Endodermal cell (in vitro differentiated cells): ENCODE data around the gene CTPS2. TPM values are rescaled to one million over a fixed set of nuclear protein-coding genes. Genes with fewer than 3 reads are reported as not detected.

Experiments
- DNase-seq: peaks from one replicate; pipeline ENCODE4 v3.0.0-alpha.2; 2017
- H3K27ac ChIP-seq: 2 replicates; pipeline ENCODE4 v1.5.1; 2013; ENCODE audit warnings: mild to moderate bottlenecking, low read depth, low read length, moderate library complexity
- H3K27me3 ChIP-seq: 2 replicates; pipeline ENCODE4 v1.6.1; 2013; ENCODE audit warnings: mild to moderate bottlenecking, low read length, moderate library complexity; ENCODE audit not compliant: insufficient read depth, control insufficient read depth, poor library complexity, severe bottlenecking
- H3K36me3 ChIP-seq: 2 replicates; pipeline ENCODE4 v1.7.0; 2013; ENCODE audit warnings: mild to moderate bottlenecking, low read length, moderate library complexity; ENCODE audit not compliant: control insufficient read depth, insufficient read depth
- H3K4me1 ChIP-seq: one replicate; pipeline ENCODE4 v1.7.0; 2013; ENCODE audit warnings: low read length; ENCODE audit not compliant: control insufficient read depth, insufficient read depth
- H3K4me3 ChIP-seq: 2 replicates; pipeline ENCODE4 v1.5.1; 2013; ENCODE audit warnings: mild to moderate bottlenecking, low read length, moderate library complexity
- H3K9ac ChIP-seq: 2 replicates; pipeline ENCODE4 v1.6.1; 2013; ENCODE audit warnings: mild to moderate bottlenecking, low read length, moderate library complexity; ENCODE audit not compliant: poor library complexity, severe bottlenecking; ENCODE audit errors: extremely low read depth
- H3K9me3 ChIP-seq: 2 replicates; pipeline ENCODE4 v1.6.1; 2013; ENCODE audit warnings: mild to moderate bottlenecking, low read length, moderate library complexity; ENCODE audit not compliant: control insufficient read depth
- H3K27ac Mint-ChIP-seq: 2 replicates; pipeline ENCODE4 v1.8.0; 2020; ENCODE audit warnings: mixed read lengths
- H3K27me3 Mint-ChIP-seq: 2 replicates; pipeline ENCODE4 v1.8.0; 2021; ENCODE audit warnings: mild to moderate bottlenecking, mixed read lengths; ENCODE audit not compliant: insufficient read depth
- H3K36me3 Mint-ChIP-seq: 2 replicates; pipeline ENCODE4 v1.8.0; 2020; ENCODE audit warnings: low read depth, mixed read lengths
- H3K4me1 Mint-ChIP-seq: 2 replicates; pipeline ENCODE4 v1.8.0; 2020; ENCODE audit warnings: mixed read lengths
- H3K4me3 Mint-ChIP-seq: 2 replicates; pipeline ENCODE4 v1.8.0; 2020; ENCODE audit warnings: mild to moderate bottlenecking, moderate library complexity, mixed read lengths
- H3K9me3 Mint-ChIP-seq: 2 replicates; pipeline ENCODE4 v1.8.0; 2020; ENCODE audit warnings: mild to moderate bottlenecking, mixed read lengths
- WGBS, 2 experiments: methylation state at CpG; one replicate each; pipeline versions ENCODE4 v1.1.5 to v1.1.7; 2013; ENCODE audit warnings: missing lambda C conversion rate in 2 of 2, mixed read lengths in 1 of 2; ENCODE audit not compliant: insufficient coverage in 1 of 2, insufficient read length in 1 of 2; 5-methylcytosine and 5-hydroxymethylcytosine counted together
- total RNA-seq, 2 donors: library from RNA; stranded (reverse); fragmentation: NEBNext Ultra II Directional in 1 of 2; extraction: Animal tissue kit (Norgen Biotek cat#: 25700) in 1 of 2; gene quantifications; 2 replicates in 1 of 2; 3 replicates in 1 of 2; pipeline ENCODE4 v1.2.1, GENCODE V29; 2021
- TF ChIP-seq, protein P1 (sequence below): fragments of 200-600 bp; sonication (generic); conservative IDR thresholded peaks from 2 replicates; pipeline ENCODE4 v1.5.0; 2021; ENCODE audit warnings: antibody characterized with exemption, mild to moderate bottlenecking

Gene CTPS2
- total RNA-seq, 2 donors from 2014 or later = 33.5 to 71.1 TPM

DNA sequence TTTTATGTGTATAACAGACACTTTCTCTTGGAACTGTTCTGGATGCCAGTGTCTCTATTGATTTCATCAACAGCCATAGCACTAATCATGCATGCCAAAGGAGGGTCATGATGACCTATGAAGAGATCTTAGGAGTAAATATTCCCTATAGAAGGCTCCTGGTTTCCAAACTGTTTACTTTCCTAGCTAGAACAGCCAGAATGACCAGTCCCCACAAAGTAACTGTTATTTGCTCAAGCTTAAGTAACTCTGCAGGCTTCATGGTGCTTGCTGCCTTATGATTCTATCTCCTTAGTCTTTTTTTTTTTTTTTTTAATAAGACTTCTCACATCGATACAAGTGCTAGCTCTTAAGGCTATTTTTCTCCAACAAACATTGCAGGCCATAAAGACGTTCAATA, 50.1 kb downstream of the CTPS2 start:
- no peak overlapping the region for H3K4me3 ChIP-seq
- peaks cover 73% of the 10 kb centered on the region for H3K36me3 Mint-ChIP-seq
- TF ChIP-seq, protein P1, sequence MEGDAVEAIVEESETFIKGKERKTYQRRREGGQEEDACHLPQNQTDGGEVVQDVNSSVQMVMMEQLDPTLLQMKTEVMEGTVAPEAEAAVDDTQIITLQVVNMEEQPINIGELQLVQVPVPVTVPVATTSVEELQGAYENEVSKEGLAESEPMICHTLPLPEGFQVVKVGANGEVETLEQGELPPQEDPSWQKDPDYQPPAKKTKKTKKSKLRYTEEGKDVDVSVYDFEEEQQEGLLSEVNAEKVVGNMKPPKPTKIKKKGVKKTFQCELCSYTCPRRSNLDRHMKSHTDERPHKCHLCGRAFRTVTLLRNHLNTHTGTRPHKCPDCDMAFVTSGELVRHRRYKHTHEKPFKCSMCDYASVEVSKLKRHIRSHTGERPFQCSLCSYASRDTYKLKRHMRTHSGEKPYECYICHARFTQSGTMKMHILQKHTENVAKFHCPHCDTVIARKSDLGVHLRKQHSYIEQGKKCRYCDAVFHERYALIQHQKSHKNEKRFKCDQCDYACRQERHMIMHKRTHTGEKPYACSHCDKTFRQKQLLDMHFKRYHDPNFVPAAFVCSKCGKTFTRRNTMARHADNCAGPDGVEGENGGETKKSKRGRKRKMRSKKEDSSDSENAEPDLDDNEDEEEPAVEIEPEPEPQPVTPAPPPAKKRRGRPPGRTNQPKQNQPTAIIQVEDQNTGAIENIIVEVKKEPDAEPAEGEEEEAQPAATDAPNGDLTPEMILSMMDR = no peak
- no peak overlapping the region for H3K27ac ChIP-seq
- no peak overlapping the region for H3K4me3 Mint-ChIP-seq
- no peaks in the 10 kb centered on the region for H3K4me1 ChIP-seq
- H3K36me3 ChIP-seq = peaks cover 34% of the 10 kb centered on the region
- peaks cover 16% of the 10 kb centered on the region for H3K4me1 Mint-ChIP-seq
- no peak overlapping the region for H3K27ac Mint-ChIP-seq
- no peaks in the 10 kb centered on the region for H3K27me3 ChIP-seq
- no peaks in the 10 kb centered on the region for H3K9me3 ChIP-seq
- no peak for DNase-seq
- H3K9ac ChIP-seq = no peak overlapping the region
- H3K27me3 Mint-ChIP-seq = no peaks in the 10 kb centered on the region
- no peaks in the 10 kb centered on the region for H3K9me3 Mint-ChIP-seq
- WGBS, 2 experiments = 78% methylated on average over 1 of the region's 2 CpGs; no CpG with 5 or more reads in 1 of the 2 experiments

DNA sequence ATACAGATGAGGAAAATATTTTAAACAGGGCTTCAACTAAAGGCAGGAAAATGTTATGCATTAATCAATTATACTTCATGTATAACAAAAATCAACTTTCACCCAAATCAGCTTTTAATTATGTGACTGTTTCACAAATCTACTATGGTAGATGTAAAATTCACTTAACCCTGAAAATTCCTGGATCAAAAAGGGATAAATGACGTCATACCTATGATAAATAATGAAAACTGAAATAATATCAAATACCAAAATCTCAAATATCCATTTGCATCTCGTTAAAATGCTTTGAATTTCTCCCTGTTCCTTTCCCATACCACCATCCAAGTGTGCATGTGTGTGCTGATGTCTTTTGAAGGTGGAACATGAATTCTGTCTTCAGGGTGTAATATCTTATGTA, 51.0 kb downstream of the CTPS2 start:
- H3K27me3 Mint-ChIP-seq = no peaks in the 10 kb centered on the region
- H3K36me3 ChIP-seq = peaks cover 35% of the 10 kb centered on the region
- H3K4me3 ChIP-seq = no peak overlapping the region
- TF ChIP-seq, protein P1 = no peak
- no peaks in the 10 kb centered on the region for H3K9me3 Mint-ChIP-seq
- WGBS, 2 experiments = no CpG with 5 or more reads among the region's 2 CpGs
- H3K27ac ChIP-seq = no peak overlapping the region
- H3K4me1 ChIP-seq = no peaks in the 10 kb centered on the region
- H3K27ac Mint-ChIP-seq = no peak overlapping the region
- no peaks in the 10 kb centered on the region for H3K27me3 ChIP-seq
- H3K9ac ChIP-seq = no peak overlapping the region
- peaks cover 14% of the 10 kb centered on the region for H3K4me1 Mint-ChIP-seq
- peaks cover 74% of the 10 kb centered on the region for H3K36me3 Mint-ChIP-seq
- DNase-seq = no peak
- H3K4me3 Mint-ChIP-seq = no peak overlapping the region
- no peaks in the 10 kb centered on the region for H3K9me3 ChIP-seq

- peak overlapping the region; percentile 11 for H3K27ac Mint-ChIP-seq
Observed at GRCh38 chrX:16659321-16659720, 53.1 kb downstream of the CTPS2 start.

More at GRCh38 chrX:16659321-16659720, 53.1 kb downstream of the CTPS2 start:
- H3K4me1 Mint-ChIP-seq = peaks cover 20% of the 10 kb centered on the region
- TF ChIP-seq, protein P1 = no peak
- peaks cover 20% of the 10 kb centered on the region for H3K36me3 ChIP-seq
- H3K4me1 ChIP-seq = no peaks in the 10 kb centered on the region
- H3K9ac ChIP-seq = no peak overlapping the region
- H3K4me3 ChIP-seq = no peak overlapping the region
- no peaks in the 10 kb centered on the region for H3K27me3 Mint-ChIP-seq
- peaks cover 66% of the 10 kb centered on the region for H3K36me3 Mint-ChIP-seq
- no peaks in the 10 kb centered on the region for H3K9me3 ChIP-seq
- 100% methylated on average over 1 of the region's 1 CpG; no CpG with 5 or more reads in 1 of the 2 experiments for WGBS, 2 experiments
- no peak overlapping the region for H3K27ac ChIP-seq
- H3K4me3 Mint-ChIP-seq = no peak overlapping the region
- no peak for DNase-seq
- H3K9me3 Mint-ChIP-seq = no peaks in the 10 kb centered on the region
- H3K27me3 ChIP-seq = no peaks in the 10 kb centered on the region
